ENCODE data around the gene CABLES2.

GRCh38 chr20:62421716-62421990, 14.6 kb upstream of the CABLES2 start:
- no peak for TF ChIP-seq GATA3 (IDR thresholded peaks at IDR 0.05; ENCODE audit: low read depth, low read length)
- no peak for TF ChIP-seq GATA2 (IDR thresholded peaks at IDR 0.05; ENCODE audit: low read depth, low read length)

Data from SH-SY5Y (cell line).